B cell (primary cell): ENCODE measurements around the gene PAPPA. TPM values are rescaled to one million over a fixed set of nuclear protein-coding genes. Genes with fewer than 3 reads are reported as not detected.

ENCODE experiments used
- ATAC-seq: fragments of 200-7000 bp; cut with Tn5 transposase; one replicate; pipeline ENCODE4 v1.10.0; 2021; ENCODE audit warnings: low read depth, mild to moderate bottlenecking, moderate number of reproducible peaks, moderate library complexity
- CTCF ChIA-PET: fragments of 350-600 bp; sonication (Branson Sonifier 250); formaldehyde crosslinking; loops from one replicate; lab custom pipeline; 2021; ENCODE audit warnings: antibody characterized with exemption, inconsistent platforms; lab: Charles Lee
- POLR2A ChIA-PET: fragments of 350-600 bp; sonication (Branson Sonifier 250); formaldehyde crosslinking; loops from one replicate; lab custom pipeline; 2021; ENCODE audit warnings: antibody characterized with exemption; lab: Charles Lee
- DNase-seq: peaks from one replicate; pipeline ENCODE4 v3.0.0; 2013
- H2AFZ ChIP-seq: 2 replicates; pipeline ENCODE4 v1.6.1; 2012; ENCODE audit warnings: mild to moderate bottlenecking, low read depth, low read length; ENCODE audit not compliant: insufficient read depth, poor library complexity, severe bottlenecking
- H3K27ac ChIP-seq, 2 donors: 1 replicate in 1 of 2; 2 replicates in 1 of 2; pipeline ENCODE4 v1.5.1; 2012 to 2013; ENCODE audit warnings: low read length in 2 of 2, mild to moderate bottlenecking in 2 of 2, moderate library complexity in 1 of 2
- H3K27me3 ChIP-seq, 4 experiments: fragments of 200-600 bp in 1 of 4; sonication (generic) in 1 of 4; replicated peaks in 1 of 4; 1 replicate in 2 of 4; 2 replicates in 2 of 4; pipeline versions ENCODE4 v1.6.1 to v1.7.0; 2013 to 2016; ENCODE audit warnings: low read length in 3 of 4, mild to moderate bottlenecking in 2 of 4, mixed read lengths in 1 of 4, moderate library complexity in 1 of 4; ENCODE audit not compliant: insufficient read depth in 4 of 4, control insufficient read depth in 3 of 4; ENCODE audit errors: control extremely low read depth in 1 of 4
- H3K36me3 ChIP-seq, 2 experiments: replicated peaks in 1 of 2; 1 replicate in 1 of 2; 2 replicates in 1 of 2; pipeline versions ENCODE4 v1.6.1 to v1.7.1; 2013; ENCODE audit warnings: low read length in 1 of 2; ENCODE audit not compliant: insufficient read depth in 2 of 2, control insufficient read depth in 1 of 2; ENCODE audit errors: control extremely low read depth in 1 of 2, extremely low read depth in 1 of 2
- H3K4me1 ChIP-seq, 2 donors: fragments of 200-600 bp in 1 of 2; sonication (generic) in 1 of 2; 1 replicate in 1 of 2; 2 replicates in 1 of 2; pipeline versions ENCODE4 v1.5.1 to v1.6.1; 2013 to 2017; ENCODE audit warnings: low read length in 2 of 2; ENCODE audit not compliant: control insufficient read depth in 2 of 2, insufficient read depth in 2 of 2
- H3K4me2 ChIP-seq: replicated peaks from 2 replicates; pipeline ENCODE3; 2012; ENCODE audit warnings: mild to moderate bottlenecking, low read depth, low read length; ENCODE audit not compliant: poor library complexity, severe bottlenecking
- H3K4me3 ChIP-seq, 5 experiments: fragments of 200-600 bp in 1 of 5; sonication (generic) in 1 of 5; 1 replicate in 3 of 5; 2 replicates in 2 of 5; pipeline versions ENCODE4 v1.5.1 to v1.7.0; 2011 to 2016; ENCODE audit warnings: low read length in 4 of 5, mild to moderate bottlenecking in 4 of 5, low read depth in 2 of 5, control low read depth in 1 of 5, moderate library complexity in 1 of 5; ENCODE audit not compliant: insufficient read depth in 1 of 5; ENCODE audit errors: control extremely low read depth in 1 of 5, extremely low read depth in 1 of 5
- H3K79me2 ChIP-seq: fragments of 200-600 bp; sonication (generic); one replicate; pipeline ENCODE4 v1.6.0; 2016; ENCODE audit warnings: low read length; ENCODE audit not compliant: control insufficient read depth, insufficient read depth
- H3K9ac ChIP-seq: fragments of 200-600 bp; sonication (generic); 2 replicates; pipeline ENCODE4 v1.6.1; 2017; ENCODE audit warnings: mild to moderate bottlenecking, low read length, moderate library complexity
- H3K9me3 ChIP-seq, 3 donors: one replicate each; pipeline versions ENCODE4 v1.6.1 to v1.7.1; 2013; ENCODE audit warnings: low read length in 2 of 3; ENCODE audit not compliant: control insufficient read depth in 2 of 3, insufficient read depth in 1 of 3; ENCODE audit errors: control extremely low read depth in 1 of 3
- H4K20me1 ChIP-seq: 2 replicates; pipeline ENCODE4 v1.6.0; 2012; ENCODE audit warnings: mild to moderate bottlenecking, low read length; ENCODE audit not compliant: insufficient read depth, control insufficient read depth, poor library complexity, severe bottlenecking
- H3K27ac Mint-ChIP-seq: one replicate; pipeline ENCODE4 v1.8.0; 2021; ENCODE audit warnings: mixed read lengths
- H3K27me3 Mint-ChIP-seq: one replicate; pipeline ENCODE4 v1.8.0; 2021; ENCODE audit warnings: mixed read lengths
- H3K4me1 Mint-ChIP-seq: one replicate; pipeline ENCODE4 v1.8.0; 2021; ENCODE audit warnings: mixed read lengths
- H3K4me3 Mint-ChIP-seq: one replicate; pipeline ENCODE4 v1.8.0; 2021; ENCODE audit warnings: mixed read lengths
- H3K9me3 Mint-ChIP-seq: one replicate; pipeline ENCODE4 v1.8.0; 2022; ENCODE audit warnings: mixed read lengths; ENCODE audit not compliant: insufficient read depth
- EZH2 ChIP-seq: IDR thresholded peaks from 2 replicates; pipeline ENCODE4 v1.6.1; 2012; ENCODE audit warnings: borderline replicate concordance, low read depth, mild to moderate bottlenecking, moderate library complexity, low read length; ENCODE audit not compliant: insufficient read depth, poor library complexity, severe bottlenecking
- WGBS: methylation state at CpG from one replicate; pipeline ENCODE4 v1.1.5; 2013; ENCODE audit warnings: missing lambda C conversion rate; ENCODE audit not compliant: insufficient coverage; 5-methylcytosine and 5-hydroxymethylcytosine counted together
- intact Hi-C: fragments of 100-400 bp; cut with micrococcal nuclease; formaldehyde crosslinking; loops from one replicate; pipeline ENCODE4 v1.10.0; 2022
- polyA plus RNA-seq: library from polyadenylated mRNA; depleted of rRNA; stranded (reverse); fragments of >200 nt; gene quantifications from 2 replicates; pipeline ENCODE4 v1.2.3, GENCODE V29; 2012
- total RNA-seq, 2 donors: library from RNA; stranded (reverse); fragments of 120-200 nt in 1 of 2; gene quantifications; 1 replicate in 1 of 2; 2 replicates in 1 of 2; pipeline versions ENCODE4 v1.2.3 to v1.2.4, GENCODE V29; 2013 to 2022
- TF ChIP-seq, protein P1 (sequence below): fragments of 200-600 bp; IDR thresholded peaks from one replicate; pipeline ENCODE4 v1.8.0; 2022; ENCODE audit warnings: antibody characterized with exemption, mild to moderate bottlenecking

Gene PAPPA
- total and polyA plus RNA-seq, 2 donors (not counting 1 experiment from before 2014, with no cell fraction given): not detected

DNA sequence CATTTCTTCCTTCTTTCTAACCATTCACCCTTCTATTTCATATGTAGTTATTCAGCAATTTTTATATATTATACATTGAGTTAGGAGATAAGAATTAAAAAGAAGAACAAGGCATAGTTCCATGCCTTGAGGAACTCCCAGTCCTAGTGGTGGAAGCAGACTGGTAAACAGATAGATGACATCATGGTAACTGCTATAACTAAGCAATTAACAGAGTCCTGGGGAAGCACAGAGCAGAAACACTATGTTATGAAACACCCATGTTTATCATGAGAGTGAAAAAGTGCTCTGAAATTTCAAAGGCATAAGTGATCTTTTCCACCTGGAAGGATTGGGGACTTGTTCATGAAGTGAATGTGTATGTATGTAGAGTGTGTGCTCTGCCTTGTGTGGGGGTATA, 14.6 kb downstream of the PAPPA start:
- no peaks in the 10 kb centered on the region for H3K9me3 ChIP-seq
- H3K4me1 ChIP-seq: no peaks in the 10 kb centered on the region
- no peaks in the 10 kb centered on the region for H3K9me3 Mint-ChIP-seq
- intact Hi-C loops: no loop called here
- TF ChIP-seq EZH2: no peak
- TF ChIP-seq, protein P1, sequence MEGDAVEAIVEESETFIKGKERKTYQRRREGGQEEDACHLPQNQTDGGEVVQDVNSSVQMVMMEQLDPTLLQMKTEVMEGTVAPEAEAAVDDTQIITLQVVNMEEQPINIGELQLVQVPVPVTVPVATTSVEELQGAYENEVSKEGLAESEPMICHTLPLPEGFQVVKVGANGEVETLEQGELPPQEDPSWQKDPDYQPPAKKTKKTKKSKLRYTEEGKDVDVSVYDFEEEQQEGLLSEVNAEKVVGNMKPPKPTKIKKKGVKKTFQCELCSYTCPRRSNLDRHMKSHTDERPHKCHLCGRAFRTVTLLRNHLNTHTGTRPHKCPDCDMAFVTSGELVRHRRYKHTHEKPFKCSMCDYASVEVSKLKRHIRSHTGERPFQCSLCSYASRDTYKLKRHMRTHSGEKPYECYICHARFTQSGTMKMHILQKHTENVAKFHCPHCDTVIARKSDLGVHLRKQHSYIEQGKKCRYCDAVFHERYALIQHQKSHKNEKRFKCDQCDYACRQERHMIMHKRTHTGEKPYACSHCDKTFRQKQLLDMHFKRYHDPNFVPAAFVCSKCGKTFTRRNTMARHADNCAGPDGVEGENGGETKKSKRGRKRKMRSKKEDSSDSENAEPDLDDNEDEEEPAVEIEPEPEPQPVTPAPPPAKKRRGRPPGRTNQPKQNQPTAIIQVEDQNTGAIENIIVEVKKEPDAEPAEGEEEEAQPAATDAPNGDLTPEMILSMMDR: no peak
- no peak overlapping the region for H3K4me2 ChIP-seq
- H3K9ac ChIP-seq: no peak overlapping the region
- no peak overlapping the region for H3K4me3 ChIP-seq
- H3K27me3 Mint-ChIP-seq: no peaks in the 10 kb centered on the region
- H3K27ac ChIP-seq: no peak overlapping the region
- H3K27ac Mint-ChIP-seq: no peak overlapping the region
- POLR2A ChIA-PET: no interaction called here
- H2AFZ ChIP-seq: no peak overlapping the region
- DNase-seq (no peak), ATAC-seq (no peak)
- H3K79me2 ChIP-seq: no peaks in the 10 kb centered on the region
- no peaks in the 10 kb centered on the region for H3K27me3 ChIP-seq
- H3K36me3 ChIP-seq: no peaks in the 10 kb centered on the region
- no peak overlapping the region for H3K4me3 Mint-ChIP-seq
- H4K20me1 ChIP-seq: no peaks in the 10 kb centered on the region
- CTCF ChIA-PET: no interaction called here
- no peaks in the 10 kb centered on the region for H3K4me1 Mint-ChIP-seq

DNA sequence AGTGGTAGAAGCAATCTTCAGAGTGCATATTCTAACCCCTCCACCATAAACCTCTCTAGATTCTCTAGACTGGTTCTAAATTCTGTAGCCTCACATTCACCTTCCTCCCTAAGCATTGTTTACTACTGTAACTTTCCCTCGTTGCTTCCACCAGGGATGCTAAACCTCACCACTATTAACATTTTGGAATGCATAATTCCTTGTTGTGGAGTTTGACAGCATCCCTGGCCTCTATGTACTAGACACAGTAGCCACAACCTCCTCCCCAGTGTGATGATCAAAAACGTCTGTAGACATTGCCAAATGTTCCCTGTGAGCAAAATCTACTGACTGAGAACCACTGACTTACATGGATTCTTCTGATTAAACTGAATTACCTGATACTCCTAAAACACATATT, 18.6 kb downstream of the PAPPA start:
- no peaks in the 10 kb centered on the region for H3K4me1 ChIP-seq
- no peak overlapping the region for H3K4me3 ChIP-seq
- H2AFZ ChIP-seq: no peak overlapping the region
- no peak overlapping the region for H3K27ac ChIP-seq
- H3K27me3 ChIP-seq: no peaks in the 10 kb centered on the region
- ChIA-PET CTCF (no interaction called here), POLR2A (no interaction called here)
- no peak for ATAC-seq
- DNase-seq: no peak
- H3K4me1 Mint-ChIP-seq: no peaks in the 10 kb centered on the region
- no peaks in the 10 kb centered on the region for H4K20me1 ChIP-seq
- H3K4me2 ChIP-seq: no peak overlapping the region
- intact Hi-C loops: no loop called here
- H3K9me3 ChIP-seq: no peaks in the 10 kb centered on the region
- no peak overlapping the region for H3K27ac Mint-ChIP-seq
- no peak overlapping the region for H3K9ac ChIP-seq
- no peak for TF ChIP-seq EZH2
- TF ChIP-seq, protein P1: no peak
- H3K79me2 ChIP-seq: no peaks in the 10 kb centered on the region
- WGBS: 43% methylated on average over 1 of the region's 2 CpGs
- H3K27me3 Mint-ChIP-seq: no peaks in the 10 kb centered on the region
- H3K9me3 Mint-ChIP-seq: no peaks in the 10 kb centered on the region
- no peak overlapping the region for H3K4me3 Mint-ChIP-seq
- no peaks in the 10 kb centered on the region for H3K36me3 ChIP-seq
